Progenitor cell of endocrine pancreas (in vitro differentiated cells): ENCODE data around the gene LGALS3BP. TPM values are rescaled to one million over a fixed set of nuclear protein-coding genes. Genes with fewer than 3 reads are reported as not detected.

Experiments used
- DNase-seq: peaks from one replicate; pipeline ENCODE4 v3.0.0; 2021; ENCODE audit warnings: low spot score; ENCODE audit not compliant: unreplicated experiment
- H3K27ac Mint-ChIP-seq: 2 replicates; pipeline ENCODE4 v1.8.0; 2021; ENCODE audit warnings: mild to moderate bottlenecking, moderate library complexity, mixed read lengths
- H3K27me3 Mint-ChIP-seq: 2 replicates; pipeline ENCODE4 v1.8.0; 2021; ENCODE audit warnings: mixed read lengths
- H3K36me3 Mint-ChIP-seq: 2 replicates; pipeline ENCODE4 v1.8.0; 2022; ENCODE audit warnings: mixed read lengths; ENCODE audit not compliant: insufficient read depth
- H3K4me1 Mint-ChIP-seq: 2 replicates; pipeline ENCODE4 v1.8.0; 2021; ENCODE audit warnings: low read depth, mixed read lengths
- H3K4me3 Mint-ChIP-seq: 2 replicates; pipeline ENCODE4 v1.8.0; 2021; ENCODE audit warnings: low read depth, mild to moderate bottlenecking, moderate library complexity, mixed read lengths
- H3K9me3 Mint-ChIP-seq: 2 replicates; pipeline ENCODE4 v1.8.0; 2021; ENCODE audit warnings: low read depth, mixed read lengths
- total RNA-seq: library from RNA; stranded (reverse); gene quantifications from 2 replicates; pipeline ENCODE4 v1.2.1, GENCODE V29; 2021
- TF ChIP-seq, protein P1 (sequence below): fragments of 200-600 bp; sonication (generic); IDR thresholded peaks from one replicate; pipeline ENCODE4 v1.5.0; 2021; ENCODE audit warnings: antibody characterized with exemption, mild to moderate bottlenecking; ENCODE audit not compliant: unreplicated experiment

LGALS3BP gene
- total RNA-seq, 1 donor from 2014 or later: 72.5 TPM

DNA sequence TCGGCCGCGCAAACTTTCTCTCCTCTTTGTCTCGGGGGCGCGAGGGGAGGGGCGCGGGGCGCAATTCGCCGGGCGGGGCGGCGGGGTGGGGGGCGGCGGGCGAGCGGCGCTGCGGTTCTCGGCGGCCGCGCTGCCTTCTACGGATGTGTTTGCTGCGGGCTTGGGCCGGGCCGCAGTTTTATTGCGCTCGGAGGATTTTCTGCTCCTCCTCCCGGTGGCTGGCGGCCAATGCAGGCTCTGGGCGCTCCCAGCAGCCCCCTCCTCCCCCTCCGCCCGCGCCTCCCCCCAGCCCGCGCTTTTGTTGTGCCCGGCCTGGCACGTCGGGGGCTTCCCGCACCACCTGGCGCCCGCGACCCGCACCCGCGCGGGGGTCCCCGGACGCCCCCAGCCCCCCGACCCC lies 54.5 kb downstream of the LGALS3BP start, which contains the start of gene TIMP2:
TIMP2 (minus strand) TSS at position 154 of the 400 bp plus-strand sequence. CDS start 299 bp downstream, outside the sequence.
- Mint-ChIP-seq H3K36me3 (no peaks in the 10 kb centered on the region), H3K27ac (peak within 1 kb of the TSS; percentile 80), H3K4me1 (peaks cover 24% of the 10 kb centered on the region), H3K4me3 (peak within 1 kb of the TSS; percentile 80), H3K9me3 (no peaks in the 10 kb centered on the region), H3K27me3 (peaks cover 10% of the 10 kb centered on the region)
- TF ChIP-seq, protein P1, sequence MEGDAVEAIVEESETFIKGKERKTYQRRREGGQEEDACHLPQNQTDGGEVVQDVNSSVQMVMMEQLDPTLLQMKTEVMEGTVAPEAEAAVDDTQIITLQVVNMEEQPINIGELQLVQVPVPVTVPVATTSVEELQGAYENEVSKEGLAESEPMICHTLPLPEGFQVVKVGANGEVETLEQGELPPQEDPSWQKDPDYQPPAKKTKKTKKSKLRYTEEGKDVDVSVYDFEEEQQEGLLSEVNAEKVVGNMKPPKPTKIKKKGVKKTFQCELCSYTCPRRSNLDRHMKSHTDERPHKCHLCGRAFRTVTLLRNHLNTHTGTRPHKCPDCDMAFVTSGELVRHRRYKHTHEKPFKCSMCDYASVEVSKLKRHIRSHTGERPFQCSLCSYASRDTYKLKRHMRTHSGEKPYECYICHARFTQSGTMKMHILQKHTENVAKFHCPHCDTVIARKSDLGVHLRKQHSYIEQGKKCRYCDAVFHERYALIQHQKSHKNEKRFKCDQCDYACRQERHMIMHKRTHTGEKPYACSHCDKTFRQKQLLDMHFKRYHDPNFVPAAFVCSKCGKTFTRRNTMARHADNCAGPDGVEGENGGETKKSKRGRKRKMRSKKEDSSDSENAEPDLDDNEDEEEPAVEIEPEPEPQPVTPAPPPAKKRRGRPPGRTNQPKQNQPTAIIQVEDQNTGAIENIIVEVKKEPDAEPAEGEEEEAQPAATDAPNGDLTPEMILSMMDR: peak; percentile 52
- peak; percentile 78 for DNase-seq

GRCh38 chr17:78924481-78925151 lies 55.1 kb downstream of the LGALS3BP start:
- Mint-ChIP-seq H3K4me3 (peak overlapping the region; percentile 80), H3K4me1 (peaks cover 28% of the 10 kb centered on the region), H3K27me3 (peaks cover 10% of the 10 kb centered on the region), H3K9me3 (no peaks in the 10 kb centered on the region), H3K36me3 (no peaks in the 10 kb centered on the region), H3K27ac (peak overlapping the region; percentile 77)
- TF ChIP-seq, protein P1: no peak
- no peak for DNase-seq

GRCh38 chr17:78923660-78924453 lies 55.9 kb downstream of the LGALS3BP start:
- peak; percentile 34 for DNase-seq
- H3K4me3 Mint-ChIP-seq: peak overlapping the region; percentile 80
- TF ChIP-seq, protein P1: no peak
- H3K27me3 Mint-ChIP-seq: peaks cover 10% of the 10 kb centered on the region
- H3K36me3 Mint-ChIP-seq: no peaks in the 10 kb centered on the region
- H3K4me1 Mint-ChIP-seq: peaks cover 28% of the 10 kb centered on the region
- peak overlapping the region; percentile 80 for H3K27ac Mint-ChIP-seq
- H3K9me3 Mint-ChIP-seq: no peaks in the 10 kb centered on the region

DNA sequence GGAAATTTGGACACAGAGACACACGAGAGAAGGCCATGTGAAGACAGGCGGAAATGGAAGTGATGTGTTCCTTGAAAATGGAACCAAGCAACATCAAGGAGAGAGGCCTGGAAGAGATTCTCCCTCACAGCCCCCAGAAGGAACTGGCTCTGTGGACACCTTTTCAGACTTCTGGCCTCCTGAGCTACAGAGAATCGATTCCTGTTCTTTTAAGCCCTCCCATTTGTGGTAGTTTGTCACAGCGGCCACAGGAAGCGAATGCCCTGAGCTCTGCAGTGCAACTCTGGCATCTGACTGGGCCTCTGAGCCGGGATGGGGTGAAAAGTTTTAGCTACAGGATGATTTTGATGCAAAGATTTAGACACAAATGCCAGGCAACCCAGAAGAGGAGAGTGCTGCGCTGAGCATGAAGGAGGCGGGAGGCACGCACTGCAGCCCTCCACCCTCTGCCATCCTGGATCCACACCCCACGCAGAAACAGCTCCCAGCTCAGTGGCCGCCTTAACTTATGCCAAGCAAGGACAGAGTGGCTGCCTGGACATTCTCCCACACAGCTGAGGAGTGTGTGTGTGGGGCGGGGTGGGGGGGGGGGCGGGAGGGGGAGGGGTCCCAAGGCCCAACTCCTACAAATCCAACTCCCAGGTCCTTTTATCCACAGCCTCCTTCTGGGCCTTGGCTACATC lies 56.8 kb downstream of the LGALS3BP start:
- Mint-ChIP-seq H3K27me3 (peaks cover 8% of the 10 kb centered on the region), H3K36me3 (no peaks in the 10 kb centered on the region), H3K27ac (peak overlapping the region; percentile 93), H3K4me3 (peak overlapping the region; percentile 80), H3K9me3 (no peaks in the 10 kb centered on the region), H3K4me1 (peaks cover 29% of the 10 kb centered on the region)
- no peak for DNase-seq
- TF ChIP-seq, protein P1: no peak

DNA sequence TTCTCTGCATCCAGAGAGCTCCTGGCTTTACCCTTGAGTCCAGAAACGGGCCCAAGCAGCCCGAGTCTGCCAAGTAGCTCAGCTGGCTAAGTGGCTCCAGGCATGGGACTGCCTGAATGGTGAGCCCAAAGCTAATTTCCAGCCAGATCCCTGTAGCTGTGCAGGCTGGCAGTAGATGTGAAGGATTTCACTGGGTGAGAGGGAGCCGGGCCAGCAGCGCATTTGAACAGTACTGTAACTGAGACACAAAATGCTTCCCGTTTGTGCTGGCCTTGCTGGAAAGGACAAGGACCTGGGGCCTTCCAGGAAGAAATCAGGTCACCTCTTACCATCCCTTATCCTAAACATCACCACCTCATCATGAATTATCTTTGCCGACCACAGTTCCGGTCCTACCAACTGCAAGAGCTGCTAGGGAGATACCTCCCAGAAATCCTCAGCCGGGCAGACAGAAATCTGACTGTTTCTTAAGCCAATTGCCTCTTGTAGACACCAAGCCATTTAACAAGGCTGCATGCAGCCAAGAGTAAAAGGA lies 58.2 kb downstream of the LGALS3BP start:
- Mint-ChIP-seq H3K4me3 (no peak overlapping the region), H3K4me1 (peaks cover 31% of the 10 kb centered on the region), H3K27ac (peak overlapping the region; percentile 68), H3K36me3 (no peaks in the 10 kb centered on the region), H3K27me3 (peaks cover 2% of the 10 kb centered on the region), H3K9me3 (no peaks in the 10 kb centered on the region)
- no peak for DNase-seq
- TF ChIP-seq, protein P1: no peak
